T47D (cell line): Measurements from ENCODE around the gene ADD3.

Source experiments
- DNase-seq, 2 experiments: peaks; one replicate each; pipeline versions ENCODE4 v3.0.0 to v3.0.0-alpha.2; 2011 to 2012; ENCODE audit warnings: low read depth in 1 of 2, low spot score in 1 of 2
- JUND ChIP-seq: IDR thresholded peaks from 2 replicates; pipeline ENCODE4 v1.6.1; 2012; ENCODE audit warnings: low read depth
- in situ Hi-C: cut with HindIII; loops from 2 replicates; pipeline ENCODE4 v1.10.0; 2016; ENCODE audit warnings: low sequenced_read_pairs, low pct_unique_long_range_greater_than_20kb

ADD3 gene

DNA sequence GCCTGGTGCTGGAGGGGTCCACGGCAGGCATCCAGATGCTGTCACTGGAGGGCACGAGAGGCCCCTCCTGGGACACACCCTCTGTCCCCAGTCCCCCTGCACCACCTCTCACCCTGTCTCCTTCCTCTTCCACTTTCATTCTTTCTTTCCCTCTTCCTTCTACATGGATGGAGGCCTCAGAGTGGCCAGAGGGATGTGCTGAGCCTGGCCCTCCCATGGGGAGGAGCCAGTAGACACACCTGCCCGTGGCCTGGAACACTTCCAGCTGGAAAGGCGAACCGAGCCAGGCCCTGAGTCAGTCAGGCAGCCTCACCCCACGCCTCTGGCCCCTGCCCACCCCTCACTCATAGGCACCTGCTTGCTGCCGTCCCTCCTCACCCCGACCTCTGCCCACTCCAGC lies 143.7 kb downstream of the ADD3 start:
- in situ Hi-C loops: no loop called here
- peak; percentile 16 to 71 for DNase-seq

DNA sequence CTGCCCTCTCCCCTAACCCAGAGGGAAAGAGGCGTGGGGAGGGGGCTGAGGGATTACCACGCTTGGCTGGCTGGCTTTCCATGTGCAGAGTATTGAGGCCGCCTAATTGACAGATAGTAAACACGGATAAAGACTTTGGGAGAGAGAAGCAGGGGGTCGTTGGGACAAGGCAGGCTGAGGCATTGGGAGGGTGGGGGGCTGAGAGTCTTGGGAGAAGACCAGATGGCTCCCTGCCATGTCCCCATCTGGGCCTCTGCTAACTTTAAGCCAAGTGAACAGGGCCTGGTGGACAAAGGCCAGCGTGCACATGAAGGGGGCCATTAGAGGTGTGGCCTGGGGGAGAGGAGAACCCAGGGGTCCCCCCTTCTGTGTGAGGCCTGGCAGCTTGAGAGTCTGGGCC lies 144.2 kb downstream of the ADD3 start:
- in situ Hi-C loops: no loop called here
- TF ChIP-seq JUND: no peak
- DNase-seq: no peak

More for the DNA sequence above, 143.7 kb downstream of the ADD3 start:
- no peak for TF ChIP-seq JUND

DNA sequence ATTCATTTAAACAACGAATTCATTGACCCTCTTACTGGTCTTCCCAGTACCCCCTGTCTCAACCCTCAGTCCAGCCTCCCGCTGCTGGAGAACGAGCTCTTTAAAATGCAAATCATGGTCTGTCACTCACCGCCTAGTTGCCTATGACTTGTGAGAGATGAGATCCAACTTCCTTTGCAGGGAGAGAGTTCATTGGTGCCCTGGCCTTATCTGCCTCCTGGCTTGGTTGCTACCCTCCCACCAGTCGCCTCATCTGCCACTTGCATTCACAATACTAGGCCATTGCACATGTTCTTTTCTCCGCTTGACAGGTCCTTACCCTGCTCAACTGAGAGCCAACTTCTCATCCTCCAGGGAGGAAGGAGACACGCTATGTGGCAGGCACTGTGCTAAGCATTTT lies 145.6 kb downstream of the ADD3 start:
- TF ChIP-seq JUND: no peak
- in situ Hi-C loops: no loop called here
- no peak for DNase-seq

DNA sequence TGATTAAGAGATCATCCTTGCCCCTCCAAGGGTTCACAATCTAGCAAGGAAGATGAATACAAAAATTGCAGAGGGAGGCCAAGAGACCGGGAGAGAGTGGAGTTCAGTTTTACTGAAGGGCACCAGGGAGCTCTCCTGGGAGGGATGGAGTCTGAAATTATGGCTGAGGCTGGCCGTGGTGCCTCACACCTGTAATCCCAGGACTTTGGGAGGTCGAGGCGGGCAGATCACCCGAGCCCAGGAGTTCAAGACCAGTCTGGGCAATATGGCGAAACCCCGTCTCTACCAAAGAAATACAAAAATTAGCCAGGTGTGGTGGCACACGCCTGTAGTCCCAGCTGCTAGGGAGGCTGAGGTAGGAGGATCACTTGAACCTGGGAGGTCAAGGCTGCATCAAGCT lies 148.3 kb downstream of the ADD3 start:
- TF ChIP-seq JUND: no peak
- in situ Hi-C loops: no loop called here
- DNase-seq: no peak

DNA sequence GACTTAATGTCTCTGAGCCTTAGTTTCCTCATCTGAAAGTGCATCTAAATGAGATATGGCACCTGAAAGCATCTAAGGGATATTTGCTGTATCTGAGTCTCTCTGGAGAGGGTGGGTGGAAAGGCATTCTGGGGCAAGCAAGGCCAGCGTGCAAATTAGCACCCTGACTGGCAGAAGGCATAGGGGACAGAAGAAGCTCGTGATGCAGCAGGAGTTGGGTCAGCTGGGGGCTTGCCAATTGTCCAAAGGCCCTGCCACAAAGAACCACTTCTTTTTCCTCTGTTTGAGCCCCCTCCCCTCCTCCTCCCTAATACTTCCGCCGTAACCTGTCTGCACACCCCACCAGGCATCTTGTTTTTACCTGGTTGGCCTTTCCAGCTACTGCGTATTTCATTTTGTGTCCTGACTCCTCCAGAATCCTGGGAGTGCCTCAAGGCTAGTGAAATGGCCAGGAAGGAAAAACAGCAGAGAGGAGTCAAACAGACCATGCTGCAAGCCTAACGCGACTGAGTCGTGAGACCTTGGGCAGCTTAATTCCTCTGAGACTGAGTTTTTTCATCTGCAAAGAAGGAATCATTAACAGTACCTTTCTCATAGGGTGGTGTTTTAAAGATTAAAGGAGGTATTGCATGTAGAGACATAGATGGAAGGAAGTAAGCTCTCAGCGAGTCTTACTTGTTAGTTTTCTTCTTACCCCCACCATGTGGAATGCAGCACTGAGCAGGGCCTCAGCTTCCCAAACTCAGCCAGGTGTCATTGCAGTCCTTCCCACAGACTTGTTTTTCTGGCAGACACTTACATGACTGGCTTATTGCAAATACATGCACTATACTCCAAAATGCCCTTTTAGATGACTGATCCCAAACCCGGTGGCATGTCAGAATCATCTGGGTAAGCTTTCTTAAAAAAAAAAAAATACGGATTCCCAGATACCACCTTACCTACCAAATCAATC lies 150.5 kb downstream of the ADD3 start:
- in situ Hi-C loops: no loop called here
- DNase-seq: no peak
- no peak for TF ChIP-seq JUND

DNA sequence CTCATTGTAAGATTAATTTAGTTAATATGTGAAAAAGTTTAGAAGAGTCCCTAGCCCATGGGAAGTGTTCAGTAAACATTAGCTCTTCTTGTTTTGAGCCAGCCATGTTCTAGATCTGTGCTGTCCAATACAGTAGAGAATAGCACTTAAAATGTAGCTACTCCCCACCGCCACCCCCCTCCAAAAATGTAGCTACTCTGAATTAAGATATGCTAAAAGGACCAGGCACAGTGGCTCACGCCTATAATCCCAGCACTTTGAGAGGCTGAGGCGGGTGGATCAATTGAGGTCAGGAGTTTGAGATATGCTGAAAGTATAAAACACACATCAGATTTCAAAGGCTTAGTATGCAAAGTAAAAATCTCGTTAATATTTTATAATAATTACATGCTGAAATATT lies 152.3 kb downstream of the ADD3 start:
- no peak for TF ChIP-seq JUND
- DNase-seq: no peak
- in situ Hi-C loops: no loop called here

DNA sequence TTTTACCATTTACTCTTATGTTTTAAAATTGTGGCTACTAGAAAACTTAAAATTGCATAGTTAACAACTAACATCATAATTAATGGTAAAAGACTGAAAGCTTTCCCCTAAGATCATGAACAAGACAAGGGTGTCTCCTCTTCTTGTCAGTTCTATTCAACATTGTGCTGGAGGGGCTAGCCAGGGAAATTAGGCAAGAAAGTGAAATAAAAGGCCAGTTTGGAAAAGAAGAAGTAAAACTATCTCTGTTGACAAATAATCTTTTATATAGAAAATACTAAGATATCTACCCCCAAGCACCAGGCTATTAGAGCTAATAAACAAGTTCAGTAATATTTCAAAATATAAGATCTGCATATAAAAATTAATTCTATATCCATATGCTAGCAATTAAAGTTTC lies 152.7 kb downstream of the ADD3 start:
- DNase-seq: no peak
- in situ Hi-C loops: no loop called here
- TF ChIP-seq JUND: no peak

DNA sequence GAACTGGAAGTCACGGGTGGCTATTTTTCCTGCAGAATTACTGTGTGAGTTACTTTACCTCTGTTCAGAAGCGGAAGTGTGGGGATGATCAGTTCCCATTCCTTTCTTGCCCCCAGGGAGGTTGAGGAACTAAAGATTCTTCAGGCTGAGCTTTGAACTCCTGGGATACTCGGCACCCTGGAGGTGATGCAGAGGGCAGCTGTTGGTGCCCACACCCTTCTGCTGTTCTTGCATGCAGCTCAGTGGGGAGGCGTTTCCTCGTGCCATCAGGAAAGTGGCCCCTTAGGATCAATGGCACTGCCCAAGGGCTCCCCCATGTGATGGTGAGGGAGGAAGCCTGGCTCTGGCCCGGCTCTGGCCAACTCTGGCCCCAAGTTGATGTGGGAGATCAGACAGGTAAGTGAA lies 155.0 kb downstream of the ADD3 start:
- TF ChIP-seq JUND: no peak
- no peak for DNase-seq
- in situ Hi-C loops: no loop called here

DNA sequence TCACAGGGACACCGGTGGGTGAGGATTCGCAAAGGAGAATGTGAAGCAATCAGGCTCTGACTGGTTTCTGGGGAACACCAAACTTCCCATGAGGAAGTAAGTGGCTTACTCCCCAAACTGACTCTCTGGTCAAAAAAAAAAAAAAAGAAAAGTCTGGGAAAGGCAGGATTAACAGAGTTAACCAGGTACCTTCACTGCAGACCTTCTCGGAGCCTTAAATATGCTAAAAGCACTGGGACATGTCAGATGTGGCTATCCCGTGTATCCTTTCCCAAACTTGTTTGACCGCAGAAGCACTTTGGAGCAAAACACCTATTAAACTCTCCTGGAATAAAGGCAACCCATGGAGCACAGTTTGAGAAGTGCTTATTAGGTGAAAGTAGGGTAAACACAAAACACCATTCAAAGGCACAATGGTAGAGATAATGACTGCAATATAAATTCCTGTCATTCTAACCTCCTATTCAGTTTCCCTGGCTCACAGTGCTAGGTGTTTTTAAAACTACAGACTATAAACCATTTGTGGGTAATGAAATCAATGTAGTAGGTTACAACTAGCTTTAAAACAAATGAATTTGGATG lies 155.5 kb downstream of the ADD3 start:
- TF ChIP-seq JUND: no peak
- in situ Hi-C loops: no loop called here
- DNase-seq: peak in 1 of 2 experiments; percentile 19

DNA sequence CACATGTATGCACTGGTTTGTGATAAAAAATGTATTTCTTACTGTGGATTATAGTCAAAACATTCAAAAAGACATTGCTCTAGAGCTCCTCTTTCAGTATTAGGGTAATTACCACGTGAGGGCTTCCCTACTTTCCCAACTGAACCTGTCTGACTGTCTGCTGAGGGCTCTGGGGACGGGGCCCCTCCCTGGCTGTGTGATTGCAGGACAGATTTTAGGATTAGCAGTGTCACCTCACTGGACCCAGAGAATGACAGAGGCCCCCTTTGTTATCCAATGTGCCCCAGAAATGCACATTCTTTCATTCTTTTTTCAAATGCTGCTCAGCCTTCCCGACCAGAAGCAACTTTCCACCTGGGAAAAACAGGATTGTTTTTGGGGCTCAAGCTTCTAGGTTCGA lies 156.1 kb downstream of the ADD3 start:
- no peak for TF ChIP-seq JUND
- in situ Hi-C loops: no loop called here
- no peak for DNase-seq

DNA sequence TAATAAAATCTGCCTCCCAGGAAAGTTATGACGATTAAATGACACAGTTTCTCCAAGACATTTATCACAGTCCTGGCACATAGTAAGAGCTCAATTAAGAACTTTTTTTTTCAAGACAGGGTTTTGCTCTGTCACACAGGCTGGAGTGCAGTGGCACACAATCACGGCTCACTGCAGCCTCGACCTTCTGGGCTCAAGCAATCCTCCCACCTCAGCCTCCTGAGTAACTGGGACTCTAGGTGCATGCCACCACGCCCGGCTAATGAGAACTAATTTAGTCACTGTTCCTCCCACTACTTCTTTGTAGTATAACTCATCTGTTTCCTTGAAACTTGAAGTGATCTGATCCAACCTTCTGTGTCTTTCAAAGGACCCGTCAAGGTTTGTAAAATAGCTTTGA lies 157.5 kb downstream of the ADD3 start:
- in situ Hi-C loops: no loop called here
- no peak for TF ChIP-seq JUND
- no peak for DNase-seq

DNA sequence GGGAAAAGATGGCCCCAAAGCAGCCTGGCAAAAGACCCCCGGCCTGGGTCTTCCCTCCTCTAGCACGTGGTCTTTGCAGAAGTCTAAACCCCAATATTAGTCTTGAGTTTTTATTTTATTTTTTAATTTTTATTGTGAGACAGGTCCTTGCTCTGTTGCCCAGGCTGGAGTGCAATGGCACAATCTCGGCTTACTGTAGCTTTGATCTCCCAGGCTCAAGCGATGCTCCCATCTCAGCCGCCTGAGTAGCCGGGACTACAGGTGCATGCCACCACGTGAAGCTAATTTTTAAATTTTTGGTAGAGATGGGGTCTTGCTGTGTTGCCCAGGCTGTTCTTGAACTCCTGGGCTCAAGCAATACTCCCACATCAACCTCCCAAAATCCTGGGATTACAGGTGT lies 159.4 kb downstream of the ADD3 start:
- DNase-seq: no peak
- in situ Hi-C loops: no loop called here
- TF ChIP-seq JUND: no peak
